ENCODE data around the gene ABI3.

DNA sequence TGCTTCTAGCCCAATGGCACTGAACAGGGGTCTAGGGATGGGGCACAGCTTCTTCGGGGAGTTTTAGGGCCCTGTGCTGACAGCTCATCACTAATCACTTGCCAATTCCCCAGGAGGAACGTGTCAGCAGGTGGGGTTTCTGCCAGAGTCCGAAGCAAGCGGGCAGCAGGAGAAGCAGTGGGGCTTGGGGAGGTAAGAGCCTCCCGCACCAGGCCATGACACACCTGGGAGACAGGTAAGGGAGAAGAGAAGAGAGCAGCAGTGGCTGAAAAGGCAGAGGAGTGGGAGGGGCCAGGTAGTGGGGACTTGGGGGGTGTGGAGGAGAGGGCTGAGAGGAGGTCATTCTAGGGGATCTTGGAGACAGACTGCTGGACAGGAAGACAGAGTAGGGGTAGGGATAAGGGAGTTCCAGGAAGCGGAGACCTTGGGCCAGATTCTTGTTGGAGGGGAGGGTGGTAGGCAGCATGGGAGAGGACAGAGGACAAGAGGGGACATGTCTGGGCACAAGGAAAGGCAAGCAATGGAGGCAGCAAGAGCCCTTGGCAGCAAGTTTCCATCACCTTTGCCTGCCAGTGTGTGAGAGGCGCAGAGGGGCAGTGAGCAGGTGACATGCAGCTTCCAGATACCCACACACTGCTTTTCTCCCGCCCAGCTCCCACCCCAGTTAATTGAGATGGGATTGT is 15.2 kb downstream of the ABI3 start:
- TF ChIP-seq CTCF (IDR thresholded peaks at IDR 0.05) (no peak), POLR2AphosphoS5 (IDR thresholded peaks at IDR 0.05; ENCODE audit: insufficient read depth in 1 of 2, low read depth in 1 of 2) (no peak), POLR2A (IDR thresholded peaks at IDR 0.05) (no peak)
